GM23338 (cell line): Measurements from ENCODE around the gene GOT2.

Experiments used
- CREB1 ChIP-seq: fragments of 250-450 bp; sonication (Bioruptor Pico); IDR thresholded peaks from 2 replicates; pipeline ENCODE4 v1.5.0; 2020; ENCODE audit warnings: low read depth, mild to moderate bottlenecking, moderate library complexity
- EZH2 ChIP-seq: fragments of 200-600 bp; sonication (generic); IDR thresholded peaks from one replicate; pipeline ENCODE4 v1.8.0; 2017; ENCODE audit warnings: antibody characterized with exemption, mild to moderate bottlenecking, low read depth; ENCODE audit not compliant: unreplicated experiment
- JUNB ChIP-seq: IDR thresholded peaks from one replicate; pipeline ENCODE4 v1.6.1; 2016; ENCODE audit warnings: antibody characterized with exemption; ENCODE audit not compliant: unreplicated experiment
- POLR2AphosphoS5 ChIP-seq: IDR thresholded peaks from 2 replicates; pipeline ENCODE4 v1.6.1; 2016; ENCODE audit warnings: antibody characterized with exemption, low read depth
- ZNF114 ChIP-seq: fragments of 250-450 bp; sonication (Bioruptor Pico); IDR thresholded peaks from 2 replicates; pipeline ENCODE4 v1.5.0; 2020; ENCODE audit warnings: mild to moderate bottlenecking, moderate library complexity
- ZNF331 ChIP-seq: fragments of 250-450 bp; sonication (Bioruptor Pico); IDR thresholded peaks from 2 replicates; pipeline ENCODE4 v1.5.0; 2020; ENCODE audit warnings: low read depth, mild to moderate bottlenecking, moderate library complexity
- TF ChIP-seq, protein P1 (sequence below), 2 experiments: fragments of 200-600 bp in 1 of 2; sonication (generic) in 1 of 2; conservative IDR thresholded peaks; 2 replicates each; pipeline versions ENCODE4 v1.5.1 to v1.6.1; 2016 to 2017; ENCODE audit warnings: antibody characterized with exemption in 2 of 2, low read depth in 2 of 2, mild to moderate bottlenecking in 2 of 2, moderate library complexity in 1 of 2
- TF ChIP-seq, protein P2 (sequence below): IDR thresholded peaks from one replicate; pipeline ENCODE4 v1.6.1; 2018; ENCODE audit warnings: antibody characterized with exemption; ENCODE audit not compliant: unreplicated experiment

DNA sequence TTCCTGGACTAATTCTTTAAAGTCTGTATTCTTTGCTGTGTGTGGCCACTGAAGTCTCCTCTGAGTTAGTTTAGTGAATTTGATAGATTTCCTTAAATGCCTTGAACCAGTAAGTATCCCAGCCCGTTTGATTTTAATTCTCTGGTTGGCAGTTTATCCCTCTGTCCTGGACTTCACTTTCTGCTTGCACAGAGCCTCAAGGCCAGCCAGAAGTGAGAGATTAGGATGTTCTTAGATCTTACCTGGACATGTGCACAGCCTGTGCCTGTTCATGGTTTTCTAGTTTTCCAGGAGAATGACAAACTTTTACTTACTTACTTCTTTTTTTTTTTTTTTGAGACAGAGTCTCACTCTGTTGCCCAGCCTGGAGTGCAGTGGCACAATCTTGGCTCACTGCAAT, 38.7 kb downstream of the GOT2 start:
- TF ChIP-seq, protein P1, sequence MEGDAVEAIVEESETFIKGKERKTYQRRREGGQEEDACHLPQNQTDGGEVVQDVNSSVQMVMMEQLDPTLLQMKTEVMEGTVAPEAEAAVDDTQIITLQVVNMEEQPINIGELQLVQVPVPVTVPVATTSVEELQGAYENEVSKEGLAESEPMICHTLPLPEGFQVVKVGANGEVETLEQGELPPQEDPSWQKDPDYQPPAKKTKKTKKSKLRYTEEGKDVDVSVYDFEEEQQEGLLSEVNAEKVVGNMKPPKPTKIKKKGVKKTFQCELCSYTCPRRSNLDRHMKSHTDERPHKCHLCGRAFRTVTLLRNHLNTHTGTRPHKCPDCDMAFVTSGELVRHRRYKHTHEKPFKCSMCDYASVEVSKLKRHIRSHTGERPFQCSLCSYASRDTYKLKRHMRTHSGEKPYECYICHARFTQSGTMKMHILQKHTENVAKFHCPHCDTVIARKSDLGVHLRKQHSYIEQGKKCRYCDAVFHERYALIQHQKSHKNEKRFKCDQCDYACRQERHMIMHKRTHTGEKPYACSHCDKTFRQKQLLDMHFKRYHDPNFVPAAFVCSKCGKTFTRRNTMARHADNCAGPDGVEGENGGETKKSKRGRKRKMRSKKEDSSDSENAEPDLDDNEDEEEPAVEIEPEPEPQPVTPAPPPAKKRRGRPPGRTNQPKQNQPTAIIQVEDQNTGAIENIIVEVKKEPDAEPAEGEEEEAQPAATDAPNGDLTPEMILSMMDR (conservative IDR thresholded peaks at IDR 0.05; ENCODE audit: low read depth in 2 of 2), result no peak
- TF ChIP-seq, protein P2, sequence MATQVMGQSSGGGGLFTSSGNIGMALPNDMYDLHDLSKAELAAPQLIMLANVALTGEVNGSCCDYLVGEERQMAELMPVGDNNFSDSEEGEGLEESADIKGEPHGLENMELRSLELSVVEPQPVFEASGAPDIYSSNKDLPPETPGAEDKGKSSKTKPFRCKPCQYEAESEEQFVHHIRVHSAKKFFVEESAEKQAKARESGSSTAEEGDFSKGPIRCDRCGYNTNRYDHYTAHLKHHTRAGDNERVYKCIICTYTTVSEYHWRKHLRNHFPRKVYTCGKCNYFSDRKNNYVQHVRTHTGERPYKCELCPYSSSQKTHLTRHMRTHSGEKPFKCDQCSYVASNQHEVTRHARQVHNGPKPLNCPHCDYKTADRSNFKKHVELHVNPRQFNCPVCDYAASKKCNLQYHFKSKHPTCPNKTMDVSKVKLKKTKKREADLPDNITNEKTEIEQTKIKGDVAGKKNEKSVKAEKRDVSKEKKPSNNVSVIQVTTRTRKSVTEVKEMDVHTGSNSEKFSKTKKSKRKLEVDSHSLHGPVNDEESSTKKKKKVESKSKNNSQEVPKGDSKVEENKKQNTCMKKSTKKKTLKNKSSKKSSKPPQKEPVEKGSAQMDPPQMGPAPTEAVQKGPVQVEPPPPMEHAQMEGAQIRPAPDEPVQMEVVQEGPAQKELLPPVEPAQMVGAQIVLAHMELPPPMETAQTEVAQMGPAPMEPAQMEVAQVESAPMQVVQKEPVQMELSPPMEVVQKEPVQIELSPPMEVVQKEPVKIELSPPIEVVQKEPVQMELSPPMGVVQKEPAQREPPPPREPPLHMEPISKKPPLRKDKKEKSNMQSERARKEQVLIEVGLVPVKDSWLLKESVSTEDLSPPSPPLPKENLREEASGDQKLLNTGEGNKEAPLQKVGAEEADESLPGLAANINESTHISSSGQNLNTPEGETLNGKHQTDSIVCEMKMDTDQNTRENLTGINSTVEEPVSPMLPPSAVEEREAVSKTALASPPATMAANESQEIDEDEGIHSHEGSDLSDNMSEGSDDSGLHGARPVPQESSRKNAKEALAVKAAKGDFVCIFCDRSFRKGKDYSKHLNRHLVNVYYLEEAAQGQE, result no peak
- TF ChIP-seq EZH2 (no peak), JUNB (no peak), POLR2AphosphoS5 (no peak), ZNF331 (CRISPR knock-in tag) (no peak), ZNF114 (CRISPR knock-in tag) (no peak), CREB1 (CRISPR knock-in tag) (no peak)
